ENCODE data around the gene GOLT1B.

Gene GOLT1B

DNA sequence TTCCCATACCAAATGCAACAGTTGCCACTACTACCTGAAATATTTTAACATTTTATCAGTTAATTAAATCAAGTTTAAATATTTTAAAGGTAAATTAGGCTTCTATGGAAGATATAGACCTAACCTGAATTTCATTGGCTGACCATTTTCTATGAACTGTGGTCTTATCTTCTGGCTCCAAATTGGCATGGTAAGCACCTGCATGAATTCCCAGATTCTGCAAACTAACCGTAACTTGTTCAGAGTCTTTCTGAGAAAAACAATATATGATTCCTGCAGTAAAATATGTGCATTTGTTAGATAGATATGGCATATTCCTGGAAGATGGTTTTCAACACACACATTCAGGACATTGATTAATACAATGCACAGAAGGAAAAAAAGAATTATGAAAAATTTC lies 26.0 kb upstream of the GOLT1B start:
- H3K4me2 ChIP-seq (ENCODE audit: low read depth, low read length), result no peak overlapping the region
- no peak overlapping the region for H2AFZ ChIP-seq (ENCODE audit: low read length)
- no peak overlapping the region for H3K4me3 ChIP-seq (ENCODE audit: low read length)
- no peaks in the 10 kb centered on the region for H4K20me1 ChIP-seq (ENCODE audit: insufficient read depth, low read length)
- TF ChIP-seq EZH2 (optimal IDR thresholded peaks at IDR 0.05; ENCODE audit: low read depth, low read length) (no peak), EZH2phosphoT487 (IDR thresholded peaks at IDR 0.05; ENCODE audit: low read length) (no peak)
- TF ChIP-seq, protein P1, sequence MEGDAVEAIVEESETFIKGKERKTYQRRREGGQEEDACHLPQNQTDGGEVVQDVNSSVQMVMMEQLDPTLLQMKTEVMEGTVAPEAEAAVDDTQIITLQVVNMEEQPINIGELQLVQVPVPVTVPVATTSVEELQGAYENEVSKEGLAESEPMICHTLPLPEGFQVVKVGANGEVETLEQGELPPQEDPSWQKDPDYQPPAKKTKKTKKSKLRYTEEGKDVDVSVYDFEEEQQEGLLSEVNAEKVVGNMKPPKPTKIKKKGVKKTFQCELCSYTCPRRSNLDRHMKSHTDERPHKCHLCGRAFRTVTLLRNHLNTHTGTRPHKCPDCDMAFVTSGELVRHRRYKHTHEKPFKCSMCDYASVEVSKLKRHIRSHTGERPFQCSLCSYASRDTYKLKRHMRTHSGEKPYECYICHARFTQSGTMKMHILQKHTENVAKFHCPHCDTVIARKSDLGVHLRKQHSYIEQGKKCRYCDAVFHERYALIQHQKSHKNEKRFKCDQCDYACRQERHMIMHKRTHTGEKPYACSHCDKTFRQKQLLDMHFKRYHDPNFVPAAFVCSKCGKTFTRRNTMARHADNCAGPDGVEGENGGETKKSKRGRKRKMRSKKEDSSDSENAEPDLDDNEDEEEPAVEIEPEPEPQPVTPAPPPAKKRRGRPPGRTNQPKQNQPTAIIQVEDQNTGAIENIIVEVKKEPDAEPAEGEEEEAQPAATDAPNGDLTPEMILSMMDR (IDR thresholded peaks at IDR 0.05; ENCODE audit: low read length), result no peak
- H3K79me2 ChIP-seq (ENCODE audit: low read length), result no peaks in the 10 kb centered on the region
- no peaks in the 10 kb centered on the region for H3K9me3 ChIP-seq (replicated peaks; ENCODE audit: insufficient read depth, low read length)
- no peak for DNase-seq
- peaks cover 9% of the 10 kb centered on the region; the same call in 1 of the 2 replicates for H3F3A ChIP-seq (ENCODE audit: insufficient read depth, low read length)
- no peaks in the 10 kb centered on the region for H3K27me3 ChIP-seq (replicated peaks; ENCODE audit: insufficient read depth, low read length)
- H3K9ac ChIP-seq (ENCODE audit: low read length), result no peak overlapping the region
- H3K4me1 ChIP-seq (ENCODE audit: low read length), result peaks cover 10% of the 10 kb centered on the region; the same call in 1 of the 2 replicates
- peaks cover 9% of the 10 kb centered on the region; the same call in 1 of the 2 replicates for H3K36me3 ChIP-seq (replicated peaks; ENCODE audit: insufficient read depth, low read length)
- H3K27ac ChIP-seq (ENCODE audit: low read length), result no peak overlapping the region
- no peaks in the 10 kb centered on the region for H3K9me2 ChIP-seq (replicated peaks; ENCODE audit: insufficient read depth, low read length)

DNA sequence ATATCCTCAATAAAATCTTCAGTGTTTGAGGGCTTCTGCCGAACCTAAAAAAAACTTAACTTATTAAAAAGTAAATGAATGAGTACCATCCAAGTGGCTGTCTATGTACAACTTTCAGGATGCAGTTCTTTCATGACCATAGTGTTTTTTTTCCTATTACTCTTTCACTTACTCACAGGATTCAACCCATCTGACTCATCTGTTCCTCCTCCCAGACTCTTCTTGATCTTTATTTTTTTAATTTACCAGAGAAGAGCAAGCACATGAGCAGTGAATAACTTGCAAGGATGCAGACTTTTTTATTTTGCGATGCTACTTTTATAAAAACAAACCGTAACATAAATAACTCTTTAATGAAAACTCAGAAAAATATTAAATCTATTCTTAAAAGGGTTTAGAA lies 24.6 kb upstream of the GOLT1B start:
- no peak overlapping the region for H3K4me3 ChIP-seq (ENCODE audit: low read length)
- H4K20me1 ChIP-seq (ENCODE audit: insufficient read depth, low read length), result no peaks in the 10 kb centered on the region
- H3K9me3 ChIP-seq (replicated peaks; ENCODE audit: insufficient read depth, low read length), result no peaks in the 10 kb centered on the region
- H3K36me3 ChIP-seq (replicated peaks; ENCODE audit: insufficient read depth, low read length), result peaks cover 8% of the 10 kb centered on the region; the same call in 1 of the 2 replicates
- TF ChIP-seq EZH2phosphoT487 (IDR thresholded peaks at IDR 0.05; ENCODE audit: low read length), result no peak
- no peak for TF ChIP-seq EZH2 (optimal IDR thresholded peaks at IDR 0.05; ENCODE audit: low read depth, low read length)
- TF ChIP-seq, protein P1 (IDR thresholded peaks at IDR 0.05; ENCODE audit: low read length), result no peak
- H3K9ac ChIP-seq (ENCODE audit: low read length), result no peak overlapping the region
- no peaks in the 10 kb centered on the region for H3K27me3 ChIP-seq (replicated peaks; ENCODE audit: insufficient read depth, low read length)
- no peak overlapping the region for H3K4me2 ChIP-seq (ENCODE audit: low read depth, low read length)
- H3F3A ChIP-seq (ENCODE audit: insufficient read depth, low read length), result 0 out of 2 replicates have a peak, but pooled peaks cover 4% of the 10 kb centered on the region
- no peak overlapping the region for H3K27ac ChIP-seq (ENCODE audit: low read length)
- H3K79me2 ChIP-seq (ENCODE audit: low read length), result no peaks in the 10 kb centered on the region
- H3K9me2 ChIP-seq (replicated peaks; ENCODE audit: insufficient read depth, low read length), result no peaks in the 10 kb centered on the region
- H2AFZ ChIP-seq (ENCODE audit: low read length), result no peak overlapping the region
- peaks cover 6% of the 10 kb centered on the region; the same call in 1 of the 2 replicates for H3K4me1 ChIP-seq (ENCODE audit: low read length)
- DNase-seq, result no peak

DNA sequence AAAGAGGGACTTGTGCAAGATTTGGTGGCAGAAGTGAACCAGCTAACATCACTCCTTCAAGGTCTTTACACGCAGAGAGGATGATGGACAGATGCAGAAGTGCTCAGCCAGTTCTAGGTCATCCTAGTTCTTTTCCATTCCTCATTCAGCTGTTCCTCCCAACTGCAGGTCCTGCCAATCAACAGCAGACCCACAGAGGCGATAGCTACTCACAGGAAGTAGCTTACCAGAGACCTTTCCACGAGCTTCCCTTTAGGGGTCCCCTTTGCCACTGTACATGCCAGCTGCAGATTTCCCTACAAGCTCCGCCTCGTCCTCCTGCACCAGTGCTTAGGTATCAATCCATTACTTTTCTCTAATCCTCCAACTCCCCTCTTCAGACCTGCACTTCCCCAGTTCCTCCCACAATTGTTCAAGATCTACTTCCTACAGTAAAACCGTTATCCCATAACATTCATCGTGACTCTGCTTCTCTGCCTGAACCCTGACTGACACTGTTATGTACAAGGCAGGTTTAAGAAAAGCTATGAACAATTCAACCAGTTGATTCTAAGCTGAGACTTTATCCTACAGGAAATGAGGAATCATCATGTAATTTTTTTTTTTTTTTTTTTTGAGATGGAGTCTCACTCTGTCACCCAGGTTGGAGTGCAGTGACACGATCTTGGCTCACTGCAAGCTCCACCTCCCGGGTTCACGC lies 22.7 kb upstream of the GOLT1B start:
- no peaks in the 10 kb centered on the region for H3K9me2 ChIP-seq (replicated peaks; ENCODE audit: insufficient read depth, low read length)
- no peak overlapping the region for H3K27ac ChIP-seq (ENCODE audit: low read length)
- H3K36me3 ChIP-seq (replicated peaks; ENCODE audit: insufficient read depth, low read length), result peaks cover 5% of the 10 kb centered on the region; the same call in 1 of the 2 replicates
- no peak for TF ChIP-seq EZH2phosphoT487 (IDR thresholded peaks at IDR 0.05; ENCODE audit: low read length)
- TF ChIP-seq, protein P1 (IDR thresholded peaks at IDR 0.05; ENCODE audit: low read length), result no peak
- no peak for TF ChIP-seq EZH2 (optimal IDR thresholded peaks at IDR 0.05; ENCODE audit: low read depth, low read length)
- no peaks in the 10 kb centered on the region for H3K79me2 ChIP-seq (ENCODE audit: low read length)
- DNase-seq, result no peak
- H3K9ac ChIP-seq (ENCODE audit: low read length), result no peak overlapping the region
- peaks cover 17% of the 10 kb centered on the region; the same call in 1 of the 2 replicates for H3K4me1 ChIP-seq (ENCODE audit: low read length)
- no peak overlapping the region for H3K4me2 ChIP-seq (ENCODE audit: low read depth, low read length)
- no peaks in the 10 kb centered on the region for H4K20me1 ChIP-seq (ENCODE audit: insufficient read depth, low read length)
- H3K9me3 ChIP-seq (replicated peaks; ENCODE audit: insufficient read depth, low read length), result no peaks in the 10 kb centered on the region
- H3F3A ChIP-seq (ENCODE audit: insufficient read depth, low read length), result peaks cover 7% of the 10 kb centered on the region; the same call in 1 of the 2 replicates
- H2AFZ ChIP-seq (ENCODE audit: low read length), result no peak overlapping the region
- no peak overlapping the region for H3K4me3 ChIP-seq (ENCODE audit: low read length)
- H3K27me3 ChIP-seq (replicated peaks; ENCODE audit: insufficient read depth, low read length), result no peaks in the 10 kb centered on the region

Measured in MM.1S (cell line).